H1 (cell line): ENCODE results near the gene PC. TPM values are rescaled to one million over a fixed set of nuclear protein-coding genes. Genes with fewer than 3 reads are reported as not detected.
A peak's percentile ranks its signal among the peaks of the same experiment; 100 is the strongest.

Source experiments
- BRCA1 ChIP-seq: IDR thresholded peaks from 2 replicates; pipeline ENCODE4 v1.6.1; 2012; ENCODE audit warnings: low read depth, low read length, improper control_type of control experiment
- EGR1 ChIP-seq: IDR thresholded peaks from 2 replicates; pipeline ENCODE4 v1.6.1; 2011; ENCODE audit warnings: low read depth, low read length, borderline replicate concordance
- POU5F1 ChIP-seq: IDR thresholded peaks from 2 replicates; pipeline ENCODE4 v1.6.1; 2011; ENCODE audit warnings: low read depth, mild to moderate bottlenecking, low read length, moderate library complexity
- polyA plus RNA-seq, 7 experiments: library from polyadenylated mRNA; depleted of rRNA in 3 of 7; stranded (reverse) in 5 of 7; unstranded in 2 of 7; fragments of >200 nt in 5 of 7; fragments of 200-250 nt in 2 of 7; gene quantifications; 1 replicate in 5 of 7; 2 replicates in 1 of 7; 4 replicates in 1 of 7; pipeline versions ENCODE4 v1.2.1 to v1.2.3, GENCODE V29; 2011 to 2013; ENCODE audit warnings: missing spikeins in 2 of 7, mixed read lengths in 2 of 7
- total RNA-seq: library from RNA; stranded (reverse); fragmentation: NEBNext Ultra II Directional; extraction: Animal tissue kit (Norgen Biotek cat#: 25700); gene quantifications from 2 replicates; pipeline ENCODE4 v1.2.1, GENCODE V29; 2021

The PC gene
- total and polyA plus RNA-seq, 2 of the 8 experiments (the other 6 are each of a cell fraction or from before 2014, with no cell fraction given) = 11.5 to 27.5 TPM

GRCh38 chr11:66958232-66958955 is at the start of gene PC (continued):
- TF ChIP-seq BRCA1 (no peak), POU5F1 (no peak), EGR1 (peak; percentile 44; the same call in 1 of the 2 replicates)
